NCI-H1694 (cell line): ENCODE data around the gene BZW2.

Experiments
- DNase-seq: peaks from one replicate; lab custom pipeline; 2025; lab: John Stamatoyannopoulos, UW

BZW2 gene

GRCh38 chr7:16721541-16721940 is 75.6 kb downstream of the BZW2 start:
- DNase-seq: no peak

- no peak for DNase-seq
Observed at GRCh38 chr7:16724344-16724743, 78.4 kb downstream of the BZW2 start.

GRCh38 chr7:16726189-16726588 is 80.2 kb downstream of the BZW2 start:
- DNase-seq: no peak

- DNase-seq: no peak
Observed at GRCh38 chr7:16727736-16728135, 81.8 kb downstream of the BZW2 start.

- DNase-seq: no peak
Observed at GRCh38 chr7:16728811-16729210, 82.8 kb downstream of the BZW2 start.

GRCh38 chr7:16729541-16729940 is 83.6 kb downstream of the BZW2 start:
- no peak for DNase-seq

GRCh38 chr7:16730937-16731336 is 85.0 kb downstream of the BZW2 start:
- no peak for DNase-seq

- no peak for DNase-seq
Observed at GRCh38 chr7:16732828-16733227, 86.8 kb downstream of the BZW2 start.

GRCh38 chr7:16734148-16734726 is 88.3 kb downstream of the BZW2 start:
- DNase-seq: no peak

GRCh38 chr7:16735020-16735419 is 89.0 kb downstream of the BZW2 start:
- DNase-seq: no peak

- no peak for DNase-seq
Observed at GRCh38 chr7:16738011-16738688, 92.2 kb downstream of the BZW2 start.

GRCh38 chr7:16739863-16740622 is 94.1 kb downstream of the BZW2 start:
- no peak for DNase-seq

GRCh38 chr7:16740623-16740953 is 94.6 kb downstream of the BZW2 start:
- DNase-seq: no peak

- no peak for DNase-seq
Observed at GRCh38 chr7:16740996-16741395, 95.0 kb downstream of the BZW2 start.

- DNase-seq: no peak
Observed at GRCh38 chr7:16741676-16742075, 95.7 kb downstream of the BZW2 start.

GRCh38 chr7:16742547-16742946 is 96.6 kb downstream of the BZW2 start:
- DNase-seq: no peak

- no peak for DNase-seq
Observed at GRCh38 chr7:16743236-16743635, 97.3 kb downstream of the BZW2 start.

GRCh38 chr7:16744518-16745250 is 98.7 kb downstream of the BZW2 start:
- no peak for DNase-seq

- no peak for DNase-seq
Observed at GRCh38 chr7:16745645-16746044, 99.7 kb downstream of the BZW2 start.

GRCh38 chr7:16747102-16747501 is 101.1 kb downstream of the BZW2 start:
- DNase-seq: peak; percentile 14

- DNase-seq: peak; percentile 62
Observed at GRCh38 chr7:16753102-16753931, 107.3 kb downstream of the BZW2 start, which contains the start of gene TSPAN13. TSS of gene TSPAN13 (plus strand) at chr7:16753755. CDS start at chr7:16753968, 213 bp downstream.
